HL-60 (cell line): ENCODE measurements around the gene HNRNPAB.

Experiments used
- CTCF ChIP-seq: IDR thresholded peaks from one replicate; pipeline ENCODE4 v1.5.1; 2011; ENCODE audit warnings: low read length, control low read depth, inconsistent platforms; ENCODE audit not compliant: insufficient read depth
- GABPA ChIP-seq: IDR thresholded peaks from 2 replicates; pipeline ENCODE4 v1.6.1; 2012; ENCODE audit warnings: low read depth
- POLR2AphosphoS5 ChIP-seq: IDR thresholded peaks from 2 replicates; pipeline ENCODE4 v1.6.1; 2012; ENCODE audit warnings: low read depth
- REST ChIP-seq: IDR thresholded peaks from 2 replicates; pipeline ENCODE4 v1.6.1; 2012; ENCODE audit warnings: low read depth; ENCODE audit not compliant: insufficient replicate concordance
- SPI1 ChIP-seq: IDR thresholded peaks from 2 replicates; pipeline ENCODE4 v1.6.1; 2012; ENCODE audit warnings: low read depth, mild to moderate bottlenecking, borderline replicate concordance

- TF ChIP-seq REST: no peak
- no peak for TF ChIP-seq CTCF
- no peak for TF ChIP-seq POLR2AphosphoS5
- no peak for TF ChIP-seq GABPA
- no peak for TF ChIP-seq SPI1
Observed at GRCh38 chr5:178192244-178192643, 12.1 kb upstream of the HNRNPAB start.
